NCI-H1694 treated with DMSO at 0.1 percent for 48 hours (cell line): Measurements from ENCODE around the gene SRMS.
"Not testable (repeated sequence)": the region's sequence is repeated elsewhere in the genome, so short reads cannot be mapped to it uniquely, and the experiment has no call there.

ENCODE experiments used
- DNase-seq: peaks from one replicate; lab custom pipeline; 2025; lab: John Stamatoyannopoulos, UW

The SRMS gene

DNA sequence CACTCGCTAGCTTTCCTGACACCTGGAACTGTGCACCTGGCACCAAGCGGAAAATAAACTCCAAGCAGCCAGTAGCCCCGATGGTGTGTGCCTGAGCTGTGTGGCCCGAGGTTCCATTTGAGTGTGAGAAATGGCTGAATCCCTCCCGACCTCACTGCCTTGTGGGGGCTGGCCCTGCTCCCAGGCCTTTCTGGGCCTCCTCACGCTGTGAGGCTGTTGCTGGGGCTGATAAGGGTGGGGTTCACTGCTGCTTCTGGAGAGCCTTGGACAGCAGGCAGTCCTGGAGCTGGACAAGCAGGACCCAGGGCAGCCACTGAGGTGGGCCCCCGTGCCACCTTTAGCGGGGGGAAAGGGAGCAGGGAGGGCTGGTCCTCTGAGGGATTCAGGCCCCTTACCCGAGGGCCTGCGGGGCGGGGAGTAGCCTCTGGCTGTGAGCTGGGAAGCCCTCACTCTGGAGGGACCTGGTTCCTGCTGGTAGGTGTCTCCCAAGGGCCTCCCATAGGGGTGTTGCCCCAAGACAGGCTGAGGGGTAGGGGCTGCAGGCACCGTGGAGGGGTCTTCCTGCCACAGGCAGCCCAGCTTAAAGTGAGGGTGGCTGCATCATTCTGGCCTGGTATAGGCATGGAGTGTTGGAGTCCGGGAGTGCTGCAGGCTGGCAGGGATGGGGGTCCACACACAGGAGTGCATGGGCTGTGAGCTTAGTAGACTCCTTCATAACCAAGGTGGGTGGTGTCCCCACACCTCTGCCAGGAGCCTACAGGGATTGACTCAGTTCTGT, 25.3 kb downstream of the SRMS start:
- no peak for DNase-seq

- DNase-seq, result no peak
These were observed 25.9 kb downstream of the SRMS start for GRCh38 chr20:63521602-63522001.

GRCh38 chr20:63520934-63521601, 26.5 kb downstream of the SRMS start:
- DNase-seq, result no peak

DNA sequence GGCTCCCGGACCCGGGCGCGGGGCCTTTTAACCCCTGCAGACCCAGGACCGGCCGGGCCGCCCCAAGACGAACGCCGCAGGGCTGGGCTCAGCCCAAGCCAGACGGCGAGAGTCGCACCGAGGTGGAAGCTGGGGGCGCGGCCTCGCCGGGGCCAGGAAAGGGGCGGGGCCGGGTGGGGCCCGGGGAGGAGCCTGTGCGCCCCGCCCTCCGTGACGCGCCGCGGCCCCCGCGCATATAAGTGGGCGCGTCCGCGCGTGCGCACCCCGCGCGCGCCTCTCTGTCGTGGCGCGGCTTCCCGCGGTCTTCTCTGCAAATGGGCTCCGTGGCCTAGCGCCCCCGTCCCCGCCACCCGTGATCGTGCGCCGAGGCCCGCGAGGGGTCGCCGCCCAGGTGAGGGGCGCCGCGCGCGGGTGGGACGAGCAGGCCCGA, 27.0 kb downstream of the SRMS start, which contains the start of gene PPDPF:
PPDPF (plus strand) TSS at position 262 of the 430 bp plus-strand sequence. CDS start 544 bp downstream, outside the sequence.
- peak; percentile 32 for DNase-seq

DNA sequence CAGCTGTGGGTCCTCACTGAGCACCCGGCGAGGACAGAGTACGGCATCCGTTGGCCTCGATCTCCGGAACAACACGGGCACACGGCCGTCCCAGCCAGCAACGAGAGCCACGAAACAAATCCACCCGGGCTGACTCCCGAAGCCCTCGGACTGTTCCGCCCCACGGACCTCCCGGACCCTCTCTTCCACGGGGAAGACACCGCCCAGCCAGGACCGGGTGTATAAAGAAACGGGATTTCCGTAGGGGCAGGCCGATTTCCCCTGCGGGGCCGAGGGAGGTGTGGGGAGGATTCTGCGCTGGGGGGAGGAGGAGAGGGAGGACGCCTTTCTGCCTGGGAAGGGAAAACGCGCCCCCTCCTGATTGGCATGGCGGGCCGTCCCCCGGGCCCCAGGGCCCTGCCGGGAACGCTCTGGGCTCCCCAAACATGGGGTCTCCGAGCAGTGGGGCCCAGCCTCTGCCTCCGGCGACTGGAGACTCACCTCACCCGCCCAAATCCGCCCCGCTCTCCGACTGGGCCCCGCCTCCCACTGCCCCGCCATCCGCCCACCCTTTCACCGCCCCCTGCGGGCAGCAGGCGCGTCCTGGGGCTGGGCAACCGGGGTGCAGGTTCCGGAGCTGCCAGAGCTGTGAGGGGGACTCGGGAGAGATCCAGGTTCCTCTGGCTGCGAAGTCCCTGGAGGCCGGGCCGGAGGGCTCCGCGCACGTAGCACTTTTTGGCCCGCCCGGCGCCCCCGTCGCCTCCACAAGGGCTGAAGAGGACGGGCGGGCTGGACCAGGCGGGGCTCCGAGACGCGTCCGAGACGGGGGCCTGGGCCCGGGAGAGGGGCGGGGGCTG, 27.7 kb downstream of the SRMS start:
- no peak for DNase-seq

DNA sequence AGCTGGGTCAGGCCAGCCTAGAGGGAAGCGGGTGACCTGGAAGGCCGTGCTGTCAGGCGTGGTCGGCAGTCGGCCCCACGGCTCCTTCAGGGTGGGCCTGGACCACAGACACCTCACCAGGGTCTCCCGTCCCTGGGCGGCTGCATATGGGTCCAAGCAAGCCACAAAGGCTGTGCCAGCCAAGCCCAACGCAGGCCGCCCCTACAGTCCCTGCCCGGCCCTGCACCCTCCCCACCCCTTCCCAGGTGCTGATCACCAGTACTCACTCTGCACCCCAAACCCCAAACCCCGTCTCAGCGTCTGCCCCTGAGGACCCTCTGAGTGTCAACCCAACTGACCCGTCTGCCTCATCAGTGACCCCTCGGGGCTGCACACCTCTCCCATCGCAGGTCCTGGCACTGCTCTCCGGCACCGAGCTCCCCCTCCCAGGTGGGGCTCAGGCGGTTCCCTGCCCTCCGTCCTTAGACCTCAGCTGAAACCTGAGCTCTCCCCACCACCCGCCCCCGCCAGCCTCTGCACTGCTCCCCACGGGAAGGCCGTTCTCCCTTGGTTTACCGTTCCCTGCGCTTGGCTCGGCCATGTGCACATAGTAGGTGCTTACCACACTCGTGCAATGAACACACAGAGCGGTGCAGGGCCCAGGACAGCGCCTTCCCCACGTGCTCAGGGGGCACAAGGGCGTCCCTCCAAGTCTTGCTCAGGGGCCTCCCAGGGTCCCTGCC, 28.4 kb downstream of the SRMS start:
- DNase-seq, result no peak

DNA sequence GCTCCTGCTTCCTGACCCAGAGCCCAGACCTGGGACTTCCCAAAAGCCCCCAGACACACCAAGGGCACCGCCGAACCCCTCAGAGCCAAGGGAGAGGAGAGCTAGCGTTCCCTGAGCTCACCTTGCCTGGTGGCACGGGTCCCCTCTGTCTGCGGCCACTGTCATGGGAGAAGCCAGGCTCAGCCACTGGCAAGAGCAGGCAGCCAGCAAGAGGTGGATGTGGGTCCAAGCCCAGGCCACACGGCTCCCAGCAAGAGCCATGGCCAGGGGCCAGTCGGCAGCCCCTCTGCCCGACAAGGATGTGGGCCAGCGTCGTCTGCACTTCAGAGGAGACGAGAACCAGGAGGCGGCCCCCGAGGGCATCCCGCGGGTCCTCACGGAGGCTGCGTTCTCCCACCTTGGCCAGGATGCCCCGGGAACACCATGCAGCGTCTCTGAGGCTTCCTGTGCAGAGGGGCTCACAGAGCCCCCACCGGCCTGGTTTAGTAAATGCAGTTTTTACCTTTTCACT, 29.1 kb downstream of the SRMS start:
- DNase-seq, result no peak

- no peak for DNase-seq
These were observed 29.9 kb downstream of the SRMS start for GRCh38 chr20:63517376-63518309.

DNA sequence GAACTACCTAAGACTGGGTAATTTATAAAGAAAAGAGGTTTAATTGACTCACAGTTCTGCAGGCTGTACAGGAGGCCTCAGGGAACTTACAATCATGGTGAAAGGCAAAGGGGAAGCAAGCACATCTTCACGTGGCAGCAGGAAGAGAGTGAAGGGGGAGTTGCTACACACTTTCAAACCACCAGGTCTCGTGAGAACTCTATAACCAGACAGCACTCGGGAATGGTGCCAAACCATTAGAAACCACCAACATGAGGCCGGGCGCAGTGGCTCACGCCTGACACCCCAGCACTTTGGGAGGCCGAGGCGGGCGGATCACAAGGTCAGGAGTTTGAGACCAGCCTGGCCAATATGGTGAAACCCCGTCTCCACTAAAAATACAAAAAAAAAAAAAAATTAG, 33.0 kb downstream of the SRMS start:
- DNase-seq, result not testable (repeated sequence)

DNA sequence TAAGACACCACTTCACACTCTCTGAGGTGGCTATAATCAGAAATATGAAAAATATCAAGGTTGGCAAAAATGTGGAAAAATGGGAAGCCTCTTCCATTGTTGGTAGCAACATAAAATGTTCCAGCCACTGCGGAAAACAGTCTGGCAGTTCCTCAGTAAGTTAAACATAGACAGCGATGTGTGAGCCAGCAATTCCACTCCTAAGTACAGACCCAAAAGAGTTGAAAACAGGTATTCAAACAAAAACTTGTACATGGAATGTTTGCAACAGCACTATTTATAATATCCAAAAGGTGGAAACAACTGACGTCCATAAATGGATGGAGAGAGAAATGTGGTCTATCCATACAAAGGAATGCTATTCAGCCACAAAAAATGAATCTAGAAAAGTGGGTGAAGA, 34.3 kb downstream of the SRMS start:
- DNase-seq, result no peak

DNA sequence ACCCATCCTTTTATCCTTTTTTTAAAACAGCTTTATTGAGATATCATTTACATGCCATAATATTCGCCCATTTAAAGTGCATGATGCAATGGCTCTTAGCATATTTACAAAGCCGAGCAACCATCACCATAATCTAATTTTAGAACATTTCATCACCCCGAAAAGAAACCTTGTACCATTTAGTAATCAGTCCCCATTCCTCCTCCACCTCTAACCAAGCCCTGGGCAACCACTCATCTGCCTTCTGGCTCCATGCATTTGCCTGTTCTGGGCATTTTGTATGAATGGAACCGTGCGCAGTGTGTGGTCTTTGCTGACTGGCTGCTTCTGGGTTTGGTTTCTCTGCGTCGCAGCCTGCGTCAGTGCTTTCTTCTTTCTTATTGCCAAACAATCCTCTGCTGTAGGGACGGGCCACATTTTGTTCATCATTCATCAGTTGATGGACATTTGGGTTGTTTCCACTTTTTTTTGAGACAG, 38.4 kb downstream of the SRMS start:
- no peak for DNase-seq

- DNase-seq, result no peak
These were observed 39.3 kb downstream of the SRMS start for GRCh38 chr20:63508072-63508768.

GRCh38 chr20:63507083-63507743, 40.3 kb downstream of the SRMS start:
- no peak for DNase-seq

- no peak for DNase-seq
These were observed 41.8 kb downstream of the SRMS start for GRCh38 chr20:63505723-63506122.

- DNase-seq, result no peak
These were observed 42.3 kb downstream of the SRMS start for GRCh38 chr20:63505281-63505680.

- DNase-seq, result no peak
These were observed 42.9 kb downstream of the SRMS start for GRCh38 chr20:63504642-63505041.

GRCh38 chr20:63503524-63503923, 44.0 kb downstream of the SRMS start:
- DNase-seq, result no peak

DNA sequence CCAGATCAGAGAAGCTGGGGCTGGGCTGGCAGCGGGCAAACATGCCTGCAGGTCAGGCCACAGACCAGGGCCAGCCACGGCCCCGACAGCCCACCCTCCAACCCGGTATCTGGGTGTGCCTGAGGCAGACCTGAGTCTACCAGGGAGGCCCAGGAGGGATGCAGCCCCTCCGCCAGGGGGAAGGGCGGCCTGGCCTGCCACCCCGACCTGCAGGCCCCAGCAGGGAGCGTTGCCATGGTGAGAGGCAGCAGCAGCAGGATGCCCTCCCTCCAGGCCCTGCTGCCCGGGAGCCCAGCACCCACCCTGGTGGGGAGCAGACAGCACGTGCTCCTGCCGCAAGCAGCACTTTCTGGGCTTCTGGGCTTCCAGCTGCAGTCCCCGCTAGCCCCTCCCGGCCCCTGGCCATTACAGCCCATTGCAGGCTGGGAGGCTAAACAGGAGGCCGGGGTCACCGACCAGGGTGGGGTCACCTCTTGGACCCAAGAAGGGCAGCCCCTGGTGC, 44.8 kb downstream of the SRMS start:
- DNase-seq, result no peak
